GM21786 (cell line): ENCODE measurements around the gene PSMA6.
"Not testable (repeated sequence)": the region's sequence is repeated elsewhere in the genome, so short reads cannot be mapped to it uniquely, and the experiment has no call there.

Experiments
- ATAC-seq: cut with Tn5 transposase; IDR thresholded peaks from one replicate; pipeline ENCODE4 v1.9.1; 2021; ENCODE audit not compliant: unreplicated experiment

The PSMA6 gene

GRCh38 chr14:35342489-35343010, 50.4 kb downstream of the PSMA6 start:
- no peak for ATAC-seq

- ATAC-seq = no peak
Measured at GRCh38 chr14:35343702-35344101, 51.5 kb downstream of the PSMA6 start.

- no peak for ATAC-seq
Measured at GRCh38 chr14:35344107-35344807, 52.1 kb downstream of the PSMA6 start.

- no peak for ATAC-seq
Measured at GRCh38 chr14:35346738-35347322, 54.6 kb downstream of the PSMA6 start.

GRCh38 chr14:35347323-35348043, 55.3 kb downstream of the PSMA6 start:
- no peak for ATAC-seq

- not testable (repeated sequence) for ATAC-seq
Measured at GRCh38 chr14:35348044-35348380, 55.8 kb downstream of the PSMA6 start.

- ATAC-seq = no peak
Measured at GRCh38 chr14:35349496-35350365, 57.5 kb downstream of the PSMA6 start.

- no peak for ATAC-seq
Measured at GRCh38 chr14:35351497-35351896, 59.3 kb downstream of the PSMA6 start.

GRCh38 chr14:35351897-35352273, 59.7 kb downstream of the PSMA6 start:
- ATAC-seq = no peak

GRCh38 chr14:35352274-35353233, 60.4 kb downstream of the PSMA6 start:
- no peak for ATAC-seq

- ATAC-seq = no peak
Measured at GRCh38 chr14:35353409-35354172, 61.4 kb downstream of the PSMA6 start.

GRCh38 chr14:35355235-35355634, 63.1 kb downstream of the PSMA6 start:
- ATAC-seq = not testable (repeated sequence)

GRCh38 chr14:35355981-35356841, 64.0 kb downstream of the PSMA6 start:
- peak; percentile 49 for ATAC-seq

GRCh38 chr14:35359655-35360054, 67.5 kb downstream of the PSMA6 start:
- not testable (repeated sequence) for ATAC-seq

- ATAC-seq = no peak
Measured at GRCh38 chr14:35361141-35361480, 68.9 kb downstream of the PSMA6 start.

- ATAC-seq = no peak
Measured at GRCh38 chr14:35362450-35362849, 70.3 kb downstream of the PSMA6 start.

- no peak for ATAC-seq
Measured at GRCh38 chr14:35362911-35363374, 70.8 kb downstream of the PSMA6 start.
